HG03521 (cell line): ENCODE measurements around the gene CLSTN1.

Source experiments
- ATAC-seq: cut with Tn5 transposase; IDR thresholded peaks from one replicate; pipeline ENCODE4 v1.9.1; 2021; ENCODE audit warnings: mild to moderate bottlenecking, moderate library complexity; ENCODE audit not compliant: unreplicated experiment

The CLSTN1 gene

DNA sequence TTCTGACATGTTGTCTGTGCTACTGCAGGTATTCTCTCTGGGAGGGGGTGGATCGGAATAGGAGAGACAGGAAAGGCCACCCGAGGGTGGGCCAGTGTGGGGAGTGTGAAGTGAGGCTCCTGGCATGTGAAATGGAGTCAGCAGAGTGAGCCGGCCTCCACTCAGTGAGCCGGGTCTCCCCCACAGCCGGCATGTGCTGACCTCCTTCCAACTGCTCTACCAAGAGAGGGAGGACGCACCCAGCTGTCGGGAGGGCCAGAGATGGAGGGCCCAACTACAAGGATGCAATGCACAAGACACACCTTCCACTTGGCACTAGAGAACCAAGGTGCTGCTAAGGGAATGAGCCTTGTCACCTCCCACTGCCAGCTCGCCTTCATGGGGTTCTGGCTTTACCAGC lies 28.2 kb upstream of the CLSTN1 start:
- no peak for ATAC-seq

DNA sequence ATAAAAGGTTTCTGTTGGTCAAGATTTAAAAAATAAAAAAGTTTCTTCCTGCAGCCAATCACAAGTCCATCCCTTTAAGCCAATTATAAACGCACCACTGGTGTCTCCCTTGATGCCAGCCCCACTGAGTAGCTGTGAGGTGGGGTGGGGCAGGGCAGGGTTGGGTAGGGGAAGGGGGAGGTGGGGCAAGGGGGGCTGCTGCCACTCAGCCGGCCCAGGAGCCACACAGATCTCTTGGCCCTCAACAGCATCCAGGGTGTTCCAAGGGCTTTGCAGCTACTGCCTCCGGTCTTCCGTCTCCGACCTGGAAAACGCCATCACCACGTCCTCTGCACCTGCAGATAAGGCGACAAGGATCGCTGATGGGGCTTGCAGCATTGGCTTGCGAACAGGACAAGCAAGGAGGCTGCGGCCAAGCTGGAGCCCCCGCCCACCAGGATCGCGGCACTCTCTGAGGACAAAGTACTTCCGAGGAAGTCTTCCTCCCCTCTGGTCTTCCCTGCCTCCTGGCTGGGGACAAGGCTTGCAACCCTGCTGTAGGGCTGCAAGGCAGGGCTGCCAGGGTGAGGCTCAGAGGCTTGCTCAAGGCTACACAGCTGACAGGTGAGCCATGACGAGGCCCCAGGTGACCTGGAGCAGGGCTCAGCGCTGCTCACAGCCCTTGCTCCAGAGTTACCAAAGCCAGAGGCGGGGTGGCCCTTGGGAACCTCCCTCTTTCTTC lies 26.8 kb upstream of the CLSTN1 start:
- no peak for ATAC-seq

DNA sequence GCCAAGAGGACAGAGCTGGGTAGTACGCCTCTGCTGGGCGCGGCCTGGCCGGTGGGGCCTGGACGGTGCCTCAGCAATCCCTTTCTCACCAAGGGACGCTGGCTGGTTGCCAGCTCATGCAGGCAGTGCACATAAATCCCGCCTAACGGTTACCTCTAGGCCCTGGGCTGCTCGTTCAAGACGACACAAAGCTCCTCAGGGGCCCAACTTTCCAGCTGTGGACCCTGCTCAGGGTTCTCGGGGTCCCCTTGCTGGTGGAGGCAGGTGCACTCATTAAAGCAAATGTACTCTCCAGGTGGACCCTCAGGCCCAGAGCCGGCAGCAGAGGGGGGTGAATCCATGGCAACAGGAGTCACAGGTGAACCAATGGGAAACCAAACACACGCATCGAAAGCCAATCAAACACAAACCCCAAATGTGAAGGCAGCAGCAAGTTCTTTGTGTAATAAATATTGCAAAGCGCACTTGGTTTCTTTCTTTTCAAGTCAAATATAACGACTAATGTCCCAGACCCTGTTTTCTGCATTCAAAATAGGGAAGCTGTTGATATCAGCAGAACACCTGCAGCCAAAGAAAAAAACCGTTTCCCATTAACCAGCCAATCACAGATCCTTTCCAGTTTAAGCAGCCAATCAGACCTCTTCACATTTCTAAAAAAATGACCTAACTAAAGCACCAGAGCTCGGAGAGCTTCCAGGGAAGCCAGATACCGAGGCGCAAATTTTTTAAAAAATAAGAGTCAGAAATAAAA lies 26.1 kb upstream of the CLSTN1 start:
- ATAC-seq: no peak

DNA sequence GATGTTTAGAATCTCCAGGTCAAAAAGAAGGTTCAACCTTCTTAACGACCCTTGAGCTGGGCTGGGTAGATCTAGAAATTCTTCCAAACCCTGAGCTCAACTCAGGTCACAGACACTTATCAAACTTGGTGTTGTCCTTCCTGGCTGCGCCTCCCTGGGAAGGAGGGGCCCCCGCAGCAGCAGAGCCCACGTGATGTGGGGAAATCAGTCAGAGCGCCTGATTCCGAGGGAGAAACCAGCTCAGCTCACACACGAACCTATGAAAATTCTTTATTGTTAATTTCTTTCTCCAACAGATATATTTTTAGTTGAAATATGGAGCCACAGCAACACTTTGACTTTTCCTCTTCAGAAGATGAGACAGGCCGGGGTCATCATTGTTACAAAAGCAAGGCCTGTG lies 24.3 kb upstream of the CLSTN1 start:
- ATAC-seq: no peak

DNA sequence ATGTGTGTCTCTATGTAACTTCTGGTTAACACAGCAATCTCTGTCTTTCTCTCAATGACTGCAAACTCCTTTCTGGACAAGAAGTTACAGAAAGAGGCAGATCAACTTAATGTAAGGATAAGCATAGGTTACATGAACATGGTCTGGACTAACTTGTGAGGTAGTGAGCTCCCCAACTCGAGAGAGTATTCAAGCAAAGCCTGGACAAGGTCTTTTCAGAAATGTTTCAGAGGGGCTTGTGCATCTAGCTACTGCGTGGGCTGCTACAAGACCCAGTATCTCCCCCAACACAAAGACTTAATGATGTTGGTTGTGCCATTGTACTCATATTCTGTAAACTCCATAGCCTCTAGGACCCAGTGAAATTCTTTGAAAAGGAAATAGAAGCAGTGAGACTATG lies 23.5 kb upstream of the CLSTN1 start:
- ATAC-seq: no peak

DNA sequence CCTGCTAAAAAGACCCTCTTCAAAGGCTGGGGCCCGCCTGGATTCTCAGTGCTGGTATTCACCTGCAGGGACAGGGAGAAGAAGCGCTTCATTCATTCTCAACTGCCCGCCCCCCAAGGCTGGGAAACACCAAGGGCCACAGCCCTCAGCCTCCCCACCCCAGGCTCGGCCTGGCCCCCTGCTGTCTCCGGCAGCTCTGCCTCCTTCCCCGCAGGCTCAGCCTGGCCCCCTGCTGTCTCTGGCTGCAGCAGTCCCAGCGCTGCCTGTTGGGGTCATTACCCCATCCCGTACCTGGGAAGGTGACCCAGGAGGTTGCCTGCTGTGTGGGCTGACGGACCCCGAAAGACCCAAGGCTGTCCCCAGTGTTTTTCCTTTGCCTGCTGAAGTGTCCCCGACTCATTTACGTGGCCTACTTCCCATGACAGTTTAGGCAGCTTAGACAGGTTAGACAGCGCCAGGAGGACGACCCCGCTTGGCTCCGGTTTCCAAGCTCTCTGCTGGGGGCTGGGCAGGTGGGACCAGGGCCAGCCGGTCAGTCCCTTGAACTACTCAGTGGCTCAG lies 22.9 kb upstream of the CLSTN1 start:
- ATAC-seq: no peak

DNA sequence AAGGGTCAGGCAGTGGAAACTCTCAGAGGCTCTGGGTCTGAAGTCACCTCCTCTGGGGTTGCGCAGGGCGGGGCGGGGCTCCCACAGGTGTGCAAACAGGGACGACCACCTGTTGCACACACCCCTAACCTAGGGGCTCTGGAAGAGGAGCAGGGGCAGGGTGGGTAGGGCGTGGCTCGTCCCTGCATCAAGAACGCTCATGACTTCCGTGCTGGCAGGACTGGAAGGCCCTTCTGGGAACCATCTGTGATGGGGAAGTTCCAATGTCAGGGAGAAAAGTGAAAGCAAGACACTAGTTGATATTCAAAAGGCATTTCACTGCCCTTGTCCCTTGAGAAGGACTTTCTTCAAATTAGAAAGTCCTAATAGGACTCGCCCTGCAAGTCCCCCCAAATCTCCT lies 22.1 kb upstream of the CLSTN1 start:
- ATAC-seq: no peak

DNA sequence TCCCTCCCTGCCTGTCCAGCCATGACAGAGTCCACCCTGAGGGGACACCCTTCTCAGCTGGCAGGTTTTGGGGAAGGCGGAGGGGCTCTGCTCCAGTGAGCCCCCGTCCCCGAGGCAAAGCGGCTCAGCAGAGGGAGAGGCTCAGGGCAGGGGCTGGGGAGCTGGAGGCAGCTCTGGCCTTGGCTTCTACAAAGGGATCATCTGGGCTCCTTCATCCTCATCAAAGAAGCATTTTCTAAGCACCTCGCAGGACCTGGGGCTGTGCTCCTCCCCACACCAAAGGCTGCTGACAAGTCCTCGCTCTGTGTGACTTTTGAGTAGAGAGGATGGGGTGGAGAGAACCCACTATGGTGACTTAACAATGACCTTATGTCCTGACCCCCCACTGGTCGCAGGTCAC lies 21.0 kb upstream of the CLSTN1 start:
- ATAC-seq: no peak

DNA sequence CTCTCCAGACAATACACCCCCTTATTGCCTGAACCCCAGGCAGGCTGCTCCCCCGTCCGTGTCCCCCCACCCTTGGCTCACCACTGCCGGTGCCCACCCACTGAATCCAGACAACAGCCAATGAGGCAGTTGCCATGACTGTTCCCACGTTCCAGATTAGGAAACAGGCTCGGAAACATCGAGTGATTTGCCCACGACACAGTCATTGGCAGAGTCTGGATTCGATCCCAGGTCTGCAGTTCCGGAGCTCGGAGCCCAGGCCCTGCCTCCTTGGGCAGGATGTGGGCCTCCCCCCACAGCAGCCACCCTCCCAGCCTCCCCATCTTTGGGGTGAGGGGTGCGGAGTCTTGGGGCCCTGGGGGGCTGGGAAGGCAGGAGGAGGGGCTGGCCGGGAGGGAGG lies 20.3 kb upstream of the CLSTN1 start:
- no peak for ATAC-seq

DNA sequence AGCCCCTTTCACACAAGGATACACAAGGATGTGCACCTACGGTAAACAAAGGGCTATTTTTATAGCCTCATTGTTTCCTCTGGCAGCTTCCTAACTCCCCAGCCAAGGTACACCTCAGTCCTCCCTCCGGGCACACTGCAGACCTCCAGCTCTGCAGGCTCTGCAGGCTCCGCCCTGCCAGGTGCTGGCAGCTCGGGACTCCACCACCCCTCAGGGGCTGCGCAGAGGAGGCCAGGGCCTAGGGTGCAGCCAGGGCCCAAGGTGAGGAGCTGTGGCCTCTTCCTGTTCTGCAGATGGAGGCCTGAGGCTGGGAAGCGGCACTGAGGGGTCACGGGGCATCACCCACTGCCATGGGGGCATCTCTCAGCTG lies 19.8 kb upstream of the CLSTN1 start:
- ATAC-seq: no peak

DNA sequence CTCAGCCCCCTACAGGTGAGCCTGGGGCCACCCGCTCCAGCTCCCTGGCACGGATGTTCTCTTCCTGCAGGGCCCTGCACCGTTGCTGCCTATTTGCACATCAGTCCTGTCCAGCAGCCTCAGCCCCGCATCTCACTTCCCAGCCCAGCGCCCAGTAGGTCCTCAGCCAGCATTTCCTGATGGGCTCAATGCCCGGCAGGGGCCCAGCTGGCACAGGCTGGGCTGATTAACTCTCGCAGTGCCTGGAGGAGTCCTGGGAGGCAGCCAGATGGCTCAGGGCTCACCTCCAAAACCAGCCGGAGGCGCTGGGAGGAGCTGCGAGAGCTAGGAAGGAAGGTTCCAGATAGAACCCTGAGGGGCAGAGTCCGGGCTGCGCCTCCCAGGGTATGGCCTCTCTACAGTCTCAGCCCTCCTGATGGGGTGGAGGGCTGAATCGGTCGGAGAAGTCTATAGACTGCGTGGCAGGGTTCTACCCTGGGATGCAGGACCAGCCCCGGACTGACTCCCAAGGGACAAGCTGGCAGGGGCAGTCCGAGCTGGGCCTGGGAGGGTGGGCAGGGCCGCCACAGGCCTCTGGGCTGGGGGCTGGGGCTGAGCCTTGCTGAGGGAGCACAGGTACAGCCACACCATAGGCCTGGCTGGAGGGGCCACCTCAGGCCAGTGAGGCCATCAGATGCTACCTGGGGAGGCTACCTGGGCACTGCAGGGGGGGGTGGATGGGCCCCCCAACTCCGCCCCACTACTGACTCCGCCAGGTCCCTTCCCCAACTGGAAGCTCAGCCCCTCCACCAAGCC lies 19.2 kb upstream of the CLSTN1 start:
- ATAC-seq: no peak

DNA sequence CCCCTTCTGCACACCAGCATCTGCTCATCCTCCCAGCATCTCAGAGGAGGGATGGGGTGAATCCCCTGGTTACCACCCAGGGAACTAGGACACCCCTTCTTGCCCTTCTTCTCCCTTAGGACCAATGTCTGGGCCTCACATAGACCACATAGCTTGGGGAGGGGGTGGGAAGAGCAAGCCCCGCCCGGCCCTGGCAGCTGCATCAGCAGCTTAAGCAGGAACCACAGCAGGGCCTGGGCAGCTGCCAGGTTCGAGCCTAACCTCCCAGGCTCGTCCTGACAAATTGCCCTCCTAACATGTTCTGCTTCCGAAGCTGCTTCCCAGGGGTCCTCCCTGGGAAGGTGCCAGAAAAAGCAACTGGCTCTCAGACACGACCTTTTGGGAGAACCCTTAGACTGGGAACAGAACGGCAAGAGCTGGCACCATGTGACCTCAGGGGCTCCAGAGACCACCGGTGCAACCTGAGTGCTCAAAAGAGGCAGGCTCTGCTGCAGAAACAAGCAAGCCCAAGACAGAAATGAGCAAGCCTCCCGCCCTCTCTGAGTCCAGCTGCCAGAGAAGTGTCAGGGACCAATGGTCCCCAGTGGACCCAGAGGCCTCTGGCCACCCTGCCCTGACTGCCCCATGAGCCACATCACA lies 18.4 kb upstream of the CLSTN1 start:
- ATAC-seq: no peak

DNA sequence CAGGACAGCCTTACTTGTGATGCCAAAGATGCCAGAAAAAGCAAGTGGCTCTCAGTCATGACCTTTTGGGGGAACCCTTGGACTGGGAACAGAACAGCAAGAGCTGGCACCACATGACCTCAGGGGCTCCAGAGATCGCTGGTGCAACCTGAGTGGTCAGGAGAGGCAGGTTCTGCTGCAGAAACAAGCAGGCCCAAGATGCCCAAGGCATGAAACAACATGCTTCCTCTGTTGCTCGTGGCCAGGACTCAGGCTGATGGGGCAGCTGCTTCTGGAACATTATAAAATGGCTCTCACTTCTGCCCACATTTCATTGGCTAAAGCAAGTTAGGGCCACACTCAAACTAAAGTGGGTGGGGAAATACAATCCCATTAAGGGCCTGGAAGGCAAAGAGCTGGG lies 17.7 kb upstream of the CLSTN1 start:
- ATAC-seq: no peak

DNA sequence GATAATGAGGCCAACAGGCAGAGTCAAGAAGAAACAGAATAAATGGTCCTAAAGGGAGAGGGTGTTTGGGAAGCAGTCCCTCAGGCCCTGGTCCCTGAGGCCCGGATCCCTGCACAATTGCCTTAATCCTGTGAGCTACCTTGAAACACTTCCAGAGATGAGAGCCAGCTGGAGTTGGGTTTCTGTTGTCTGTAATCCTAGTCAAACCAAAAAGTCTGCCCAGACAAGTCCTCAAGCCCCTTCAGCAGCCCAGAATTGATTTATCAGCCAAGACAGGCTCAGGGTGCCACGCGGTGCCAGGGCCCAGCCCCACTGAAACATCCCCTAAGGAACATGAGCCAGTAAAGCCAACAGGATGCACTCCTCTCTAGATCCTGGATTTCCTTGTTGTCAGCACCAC lies 16.4 kb upstream of the CLSTN1 start:
- no peak for ATAC-seq

DNA sequence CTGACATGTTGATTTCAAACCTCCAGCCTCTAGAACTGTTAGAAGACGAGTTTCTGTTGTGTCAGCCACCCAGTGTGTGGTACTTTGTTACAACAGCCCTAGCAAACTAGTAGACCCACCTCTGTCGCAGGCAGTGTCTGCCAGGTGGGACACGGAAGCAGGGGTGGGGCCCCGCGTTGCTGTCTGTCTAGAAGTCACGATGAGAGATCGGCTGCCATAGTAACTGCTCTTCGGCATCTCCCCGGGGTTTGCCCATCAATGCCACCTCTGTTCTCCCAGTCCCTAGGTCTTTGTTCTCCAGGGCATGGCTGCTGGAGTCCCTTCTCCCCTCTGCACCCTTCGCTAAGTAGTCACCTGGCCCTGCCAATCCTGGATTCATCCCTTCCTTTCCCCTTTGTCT lies 15.2 kb upstream of the CLSTN1 start:
- no peak for ATAC-seq

DNA sequence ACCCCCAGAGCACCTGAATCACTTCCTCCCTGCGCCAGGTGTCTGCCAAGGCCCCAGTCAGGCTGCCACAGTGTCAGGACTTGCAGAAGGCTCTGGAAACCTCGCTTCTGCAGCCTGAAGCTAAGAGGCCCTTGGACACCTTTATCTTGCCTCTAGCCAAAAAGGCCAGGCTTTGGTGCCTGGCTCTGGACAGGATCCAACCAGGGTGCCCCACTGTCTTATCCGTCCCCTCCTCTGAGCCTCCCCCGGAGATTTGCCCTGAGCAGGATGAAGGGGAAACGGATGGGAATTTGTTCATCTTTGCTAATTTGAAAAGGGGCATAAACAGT lies 12.8 kb upstream of the CLSTN1 start:
- no peak for ATAC-seq

DNA sequence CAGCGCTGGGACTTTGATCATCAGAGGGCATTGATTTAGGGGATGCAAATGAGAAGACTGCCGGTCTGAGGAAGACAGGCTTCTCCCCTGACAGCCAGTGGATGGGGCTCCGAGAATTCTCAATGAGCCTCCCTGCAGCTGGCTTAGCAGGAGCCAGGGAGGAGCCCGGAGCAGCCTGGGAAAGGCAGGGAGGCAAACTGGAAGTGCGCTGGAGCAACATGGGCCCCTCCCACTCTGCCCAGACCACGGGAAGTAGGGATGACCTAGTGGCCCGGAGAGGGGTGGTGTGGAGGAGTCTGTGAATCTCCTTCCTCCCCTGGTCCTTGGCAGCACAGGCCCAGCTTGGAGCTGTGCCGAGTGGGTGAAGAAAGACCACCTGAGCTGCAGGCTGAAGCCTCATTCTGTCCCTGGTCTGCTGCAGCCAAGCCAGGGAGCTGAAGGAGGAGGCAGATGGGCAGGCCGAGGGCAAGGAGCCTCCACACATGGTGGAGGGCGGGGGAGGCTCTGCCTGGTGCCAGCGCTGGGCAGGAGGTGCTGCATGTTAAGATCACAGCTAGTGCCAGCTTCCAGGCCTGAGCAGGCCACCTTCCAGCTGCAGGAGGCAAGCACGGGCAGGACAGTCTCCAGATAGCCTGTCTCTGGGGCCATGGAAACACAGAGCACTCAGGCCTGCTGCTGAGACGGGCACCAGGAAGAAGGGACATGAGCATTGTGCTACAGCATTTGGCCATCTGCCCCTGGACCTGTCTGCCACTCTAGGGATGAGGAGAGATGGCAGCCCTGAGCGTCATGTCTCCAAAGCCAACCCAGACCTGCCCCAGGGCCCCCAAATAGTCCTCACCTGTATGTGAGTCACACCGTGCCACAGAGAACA lies 12.2 kb upstream of the CLSTN1 start:
- ATAC-seq: no peak

DNA sequence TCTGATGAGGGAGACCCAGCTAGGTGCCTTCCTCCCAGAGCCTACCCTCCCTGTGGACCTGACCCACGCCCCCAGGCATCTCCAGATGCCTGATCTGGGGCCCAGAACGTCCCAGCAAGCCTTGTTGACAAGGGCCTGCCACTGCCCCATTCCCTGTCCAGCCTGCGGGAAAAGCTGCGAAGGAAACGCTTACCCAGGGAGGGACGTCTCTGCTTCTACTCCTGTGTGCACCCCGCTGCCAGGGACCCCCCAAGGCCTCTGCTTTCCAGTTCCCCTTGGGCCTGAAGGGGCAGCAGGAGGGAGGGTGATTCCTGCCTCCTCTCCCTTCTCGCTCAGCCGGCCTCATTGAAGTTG lies 11.6 kb upstream of the CLSTN1 start:
- ATAC-seq: no peak

DNA sequence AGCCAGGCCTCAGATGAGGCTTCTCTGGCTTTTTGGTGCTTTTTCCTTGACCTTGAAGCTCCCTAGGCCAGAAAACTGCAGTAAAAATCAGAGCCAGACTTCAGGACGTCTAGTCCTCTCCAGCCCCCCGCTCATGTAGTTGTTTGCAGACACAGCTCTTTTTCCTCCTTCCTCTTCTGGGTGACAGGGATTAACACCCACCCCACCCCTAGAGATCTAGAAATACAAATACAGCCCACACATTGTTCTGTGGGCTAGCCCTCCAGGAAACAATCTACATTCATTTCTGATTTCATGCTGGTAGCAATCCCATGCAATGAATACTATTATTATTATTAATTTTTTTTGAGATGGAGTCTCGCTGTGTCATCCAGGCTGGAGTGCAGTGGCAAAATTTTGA lies 9.9 kb upstream of the CLSTN1 start:
- no peak for ATAC-seq

DNA sequence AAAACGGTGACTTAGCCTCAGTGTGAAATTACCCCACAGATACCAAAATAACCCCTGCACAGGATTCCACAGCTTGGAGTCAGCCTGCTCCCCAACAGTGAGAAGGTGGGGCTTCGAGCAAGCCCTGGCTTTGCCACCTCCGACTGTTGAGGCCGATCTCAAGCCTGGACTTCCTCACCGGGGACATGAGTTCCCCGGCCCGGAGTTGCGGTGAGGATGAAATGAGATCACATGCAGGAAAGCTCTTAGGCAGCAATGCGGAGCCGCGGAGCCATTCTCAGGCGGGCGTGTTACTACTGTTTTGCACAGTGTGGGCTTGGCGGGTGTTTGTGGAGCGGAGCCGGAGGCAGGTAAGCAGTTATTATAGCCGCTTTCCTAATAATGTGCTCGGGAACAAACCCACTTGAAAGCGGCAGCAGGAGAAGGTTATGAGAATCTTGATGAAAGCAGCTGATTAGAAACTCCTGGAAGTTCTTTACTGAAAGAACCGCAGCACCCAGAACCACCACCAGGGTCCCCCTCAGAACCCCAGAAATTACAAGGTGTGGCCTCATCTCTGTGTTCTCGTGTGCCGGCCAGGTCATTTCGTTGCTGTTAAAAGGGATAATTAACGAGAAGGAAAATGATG lies 3.9 kb upstream of the CLSTN1 start:
- ATAC-seq: no peak
